ENCODE measurements around the gene HDAC8.
"Not testable (repeated sequence)": the region's sequence is repeated elsewhere in the genome, so short reads cannot be mapped to it uniquely, and the experiment has no call there.

HDAC8 gene

DNA sequence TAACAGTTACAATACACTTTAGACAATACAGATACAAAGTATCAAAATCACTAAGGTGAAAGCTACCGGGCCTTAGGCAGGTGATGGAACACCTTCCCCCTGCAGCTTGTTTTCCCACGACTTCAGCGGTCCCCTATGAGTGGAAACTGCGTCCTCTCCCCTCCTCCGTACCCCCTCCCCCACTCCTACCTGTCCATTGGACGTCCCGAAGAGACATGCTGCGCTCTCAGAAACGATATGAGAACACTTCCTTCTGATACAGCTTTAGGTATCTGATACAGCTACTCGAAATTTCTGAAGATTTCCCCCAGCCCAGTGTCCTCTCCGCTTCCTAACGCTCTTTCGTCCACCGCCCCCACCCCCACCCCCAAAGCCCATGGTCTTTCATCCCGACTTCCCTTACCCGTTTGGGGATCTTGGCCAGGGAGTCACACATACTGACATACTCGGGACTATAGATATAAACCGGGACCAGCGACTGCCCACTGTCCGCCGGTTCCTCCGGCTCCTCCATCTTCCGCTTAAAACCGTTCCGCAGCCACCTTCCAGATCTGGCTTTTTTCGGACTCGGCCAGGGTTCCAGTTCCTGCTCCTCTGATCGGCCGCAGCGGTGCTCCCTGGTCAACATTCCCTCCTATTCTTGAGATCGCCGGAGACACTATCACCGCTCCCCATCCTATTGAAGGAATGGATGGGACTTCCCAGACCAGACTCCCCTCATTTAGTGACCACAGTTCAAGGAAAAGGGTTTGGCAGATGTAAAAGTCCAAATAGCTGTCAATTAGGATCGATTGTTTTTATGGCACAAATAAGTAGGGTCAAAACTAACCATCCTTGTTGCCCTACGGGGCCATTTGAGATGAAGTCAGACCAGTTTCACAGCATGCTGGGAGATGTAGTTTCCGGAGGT lies at the start of gene HDAC8:
Gene HDAC8, minus strand, starts transcription at position 596 of the 910 bp plus-strand sequence. Its CDS starts 82 bp downstream, at position 514.
- peak; percentile 72 for DNase-seq

DNA sequence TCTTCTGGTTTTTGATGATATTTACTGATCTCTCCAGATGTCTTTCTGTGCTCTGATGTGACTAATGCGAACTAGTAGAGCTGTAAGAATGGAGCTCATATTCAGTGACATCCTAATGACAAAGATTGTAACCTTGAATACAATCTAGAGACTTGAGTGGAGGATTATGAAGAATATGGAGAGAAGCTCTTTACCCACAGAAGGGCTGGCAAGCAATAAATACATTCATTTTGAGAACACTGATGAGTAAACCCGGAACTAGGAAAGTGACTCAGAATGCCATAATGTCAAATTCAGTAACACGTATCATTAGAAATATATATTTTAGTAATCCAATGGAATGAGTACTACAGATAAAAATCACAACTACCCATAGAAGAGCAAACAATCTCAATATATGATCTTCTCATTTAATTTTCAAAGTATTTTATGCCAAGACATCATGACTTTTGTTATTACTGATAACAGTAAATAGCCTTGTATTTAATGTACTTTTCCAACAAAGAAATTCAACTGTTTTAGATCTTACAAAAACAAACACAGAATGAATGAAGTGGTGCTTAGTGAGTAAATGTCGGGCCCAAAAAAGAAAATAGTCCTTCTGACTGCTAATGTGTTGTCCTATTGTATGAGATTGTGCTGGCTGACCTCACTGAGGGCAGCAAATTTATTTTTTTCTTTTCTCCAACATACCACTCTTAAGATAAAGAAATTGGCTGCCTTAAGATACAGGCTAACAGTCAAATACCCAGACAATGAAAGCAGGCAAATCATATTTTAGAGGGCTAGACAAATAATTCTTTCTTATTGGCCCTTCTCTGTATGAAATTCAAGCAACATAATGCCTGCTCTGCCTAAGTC lies 49.2 kb upstream of the HDAC8 start:
- no peak for DNase-seq

DNA sequence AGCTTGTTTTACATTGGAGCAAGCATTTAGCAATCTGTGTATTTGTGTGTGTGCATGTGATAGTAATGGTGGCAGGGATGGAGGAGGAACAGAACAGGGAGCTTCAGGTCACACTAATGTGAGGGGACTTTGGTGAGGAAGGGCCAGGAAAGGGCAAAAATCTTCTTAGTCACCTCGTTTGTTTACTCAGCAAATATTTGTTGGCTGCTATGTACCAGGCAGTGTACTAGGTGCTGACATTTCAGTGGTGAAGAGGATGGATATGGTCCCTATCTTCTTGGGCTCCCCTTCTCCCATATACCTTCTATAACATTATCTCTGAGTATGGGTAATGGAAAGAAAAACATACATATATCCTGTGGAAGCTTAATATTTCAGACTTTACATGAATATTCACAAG lies 48.5 kb upstream of the HDAC8 start:
- no peak for DNase-seq

DNA sequence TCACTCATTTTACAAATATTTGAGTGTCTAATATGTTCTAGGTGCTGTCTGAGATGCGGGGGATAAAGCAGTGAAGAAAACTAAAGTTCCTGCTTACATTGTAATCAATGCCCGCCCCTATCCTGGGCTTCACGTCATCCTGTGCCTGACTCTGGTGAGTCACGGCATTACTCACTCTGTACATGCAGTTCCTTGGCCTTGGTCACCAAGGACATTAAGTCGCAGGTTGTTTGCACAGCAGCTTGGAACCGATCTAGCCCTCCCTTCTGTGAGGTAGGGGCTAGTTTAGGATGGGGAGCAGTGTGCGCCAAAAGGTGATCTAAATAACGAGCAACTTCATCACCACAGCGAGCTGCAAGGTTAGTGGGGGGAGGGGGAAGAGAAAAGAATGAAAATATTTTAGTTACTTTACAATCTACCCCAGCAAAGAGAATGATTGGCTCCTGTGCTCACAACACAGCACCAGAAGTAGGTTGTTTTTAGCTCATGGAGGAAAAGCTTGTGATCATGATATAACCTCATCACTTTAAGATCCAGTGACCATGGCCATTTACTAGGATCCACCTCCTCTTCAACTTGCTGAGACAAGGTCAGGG lies 48.0 kb upstream of the HDAC8 start:
- DNase-seq, result peak; percentile 1

DNA sequence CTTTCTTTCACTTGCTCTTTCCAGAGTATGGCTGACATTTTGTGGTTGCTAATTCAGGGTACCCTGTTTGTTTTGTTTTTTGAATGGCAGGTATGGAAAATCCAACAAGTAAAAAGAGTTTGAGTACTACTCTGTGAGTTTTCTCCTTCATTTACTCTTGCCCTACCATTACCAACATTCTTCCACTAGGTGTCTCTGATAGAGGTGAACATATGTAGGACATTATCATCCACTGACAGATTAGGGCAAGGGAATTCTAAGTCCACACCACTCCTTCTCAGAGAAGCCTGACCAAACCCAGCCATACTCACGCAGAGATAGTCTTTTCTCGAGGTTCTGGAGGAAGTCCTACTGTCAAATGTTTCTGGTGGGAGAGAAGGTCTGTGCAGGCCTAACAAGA lies 36.7 kb upstream of the HDAC8 start:
- no peak for DNase-seq

DNA sequence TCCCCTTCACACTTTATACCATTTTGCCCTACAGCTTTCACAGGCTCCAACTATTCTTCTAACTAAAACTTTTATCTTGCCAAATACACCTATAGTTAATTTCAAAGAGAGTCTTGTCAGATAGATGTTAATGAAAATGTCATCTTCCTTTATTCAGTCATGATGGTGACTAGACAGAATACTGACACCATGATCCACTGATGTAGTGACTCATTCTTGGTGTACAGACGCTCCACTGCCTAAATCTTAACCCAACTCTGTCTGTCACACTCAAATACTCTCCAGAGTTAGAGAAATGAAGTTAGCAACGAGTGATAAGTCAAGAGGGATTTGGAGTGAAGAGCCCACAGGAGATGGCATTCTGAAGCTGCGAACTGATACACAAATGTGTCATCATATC lies 32.1 kb upstream of the HDAC8 start:
- no peak for DNase-seq

DNA sequence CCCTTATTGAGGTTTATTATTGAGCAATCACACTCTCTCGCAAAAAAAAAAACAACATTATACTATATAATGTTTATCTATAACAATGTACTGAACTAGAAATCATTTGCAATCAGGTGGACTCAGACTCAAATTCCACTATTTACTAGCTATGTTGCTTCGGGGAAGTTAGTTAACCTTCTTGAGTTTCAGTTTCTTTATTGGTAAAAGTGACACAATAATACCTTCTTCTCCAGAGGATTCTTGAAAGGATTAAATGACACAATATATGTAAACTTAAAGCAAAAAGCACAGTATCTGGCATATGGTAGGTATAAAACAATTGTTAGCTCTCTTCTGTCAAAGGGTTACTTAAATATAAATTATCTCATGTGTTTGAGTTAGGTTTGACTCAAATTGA lies 31.5 kb upstream of the HDAC8 start:
- no peak for DNase-seq

DNA sequence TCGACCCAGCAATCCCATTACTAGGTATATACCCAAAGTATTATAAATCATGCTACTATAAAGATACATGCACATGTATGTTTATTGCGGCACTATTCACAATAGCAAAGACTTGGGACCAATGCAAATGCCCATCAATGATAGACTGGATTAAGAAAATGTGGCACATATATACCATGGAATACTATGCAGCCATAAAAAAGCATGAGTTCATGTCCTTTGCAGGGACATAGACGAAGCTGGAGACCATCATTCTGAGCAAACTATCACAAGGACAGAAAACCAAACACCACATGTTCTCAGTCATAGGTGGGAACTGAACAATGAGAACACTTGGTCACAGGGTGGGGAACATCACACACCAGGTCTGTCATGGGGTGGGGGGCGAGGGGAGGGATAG lies 18.4 kb upstream of the HDAC8 start:
- not testable (repeated sequence) for DNase-seq

DNA sequence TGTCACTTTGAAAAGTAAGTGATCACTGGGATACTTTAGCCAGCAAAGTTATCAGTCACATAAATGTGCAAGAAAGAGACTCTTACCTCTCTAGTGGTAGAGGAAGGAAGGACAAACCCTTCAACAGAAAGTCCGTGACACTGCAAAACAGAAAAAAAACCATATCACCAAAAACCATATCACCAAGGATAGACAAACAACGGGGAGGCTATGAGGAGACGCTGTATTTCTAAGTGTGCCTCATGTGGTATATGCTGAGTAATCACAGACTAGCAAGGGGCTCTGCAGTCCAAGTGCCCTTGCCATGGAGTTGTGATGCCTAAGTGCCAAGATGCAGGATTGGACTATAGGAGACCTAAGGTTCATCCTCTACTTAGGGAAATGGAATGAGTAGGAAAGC lies 11.5 kb upstream of the HDAC8 start:
- no peak for DNase-seq

DNA sequence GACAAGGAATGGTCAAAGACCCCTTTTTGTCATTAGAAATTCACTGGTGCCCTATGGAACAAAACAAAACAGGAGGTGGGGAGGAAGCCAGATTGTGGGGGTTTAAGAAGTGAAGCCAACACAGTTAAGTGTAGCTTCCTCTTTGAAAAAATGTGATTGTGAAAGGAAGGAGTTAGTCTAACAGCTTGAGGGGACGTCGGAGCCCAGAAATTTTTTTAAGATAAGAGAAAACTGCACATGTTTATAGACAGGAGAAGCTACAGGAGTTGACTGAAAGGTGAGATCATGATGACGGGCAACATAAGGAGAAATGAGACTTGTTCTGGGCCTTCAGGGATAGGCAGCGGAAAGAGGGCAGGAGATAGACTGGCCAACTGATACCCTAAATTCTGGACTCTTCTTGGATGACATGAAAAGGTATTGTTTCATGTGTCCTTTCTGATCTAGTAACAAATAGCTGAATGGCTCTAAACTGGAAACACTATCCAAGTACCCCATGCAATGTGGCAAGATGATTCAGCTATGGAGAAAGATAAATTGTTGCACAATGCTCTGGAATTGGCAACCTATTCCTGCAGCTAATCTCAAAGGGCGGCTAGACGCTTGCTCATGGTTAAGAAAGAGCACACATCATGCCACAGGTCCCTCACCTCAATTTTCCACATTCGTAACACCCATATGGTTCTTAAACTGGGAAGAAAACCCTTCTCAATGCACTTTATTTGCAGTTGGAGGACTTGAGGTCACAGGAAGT lies 3.7 kb upstream of the HDAC8 start:
- no peak for DNase-seq

DNA sequence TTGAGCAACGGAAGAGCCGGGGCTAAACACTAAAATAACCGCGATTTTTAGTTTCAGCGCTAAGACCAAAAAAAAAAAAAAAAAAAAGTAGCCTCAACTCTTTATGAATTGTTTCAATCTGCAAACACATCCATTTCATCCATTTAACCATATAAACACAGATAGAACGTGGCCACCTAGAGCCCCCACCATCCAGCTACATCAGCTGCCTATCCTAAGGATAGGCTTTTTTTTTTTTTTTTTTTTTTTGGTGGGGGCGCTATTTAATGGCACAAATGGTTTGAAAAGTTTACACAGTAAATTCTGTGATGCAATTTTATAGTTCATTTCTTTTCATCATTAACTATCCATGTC lies 492 bp upstream of the HDAC8 start:
- DNase-seq, result no peak

DNA sequence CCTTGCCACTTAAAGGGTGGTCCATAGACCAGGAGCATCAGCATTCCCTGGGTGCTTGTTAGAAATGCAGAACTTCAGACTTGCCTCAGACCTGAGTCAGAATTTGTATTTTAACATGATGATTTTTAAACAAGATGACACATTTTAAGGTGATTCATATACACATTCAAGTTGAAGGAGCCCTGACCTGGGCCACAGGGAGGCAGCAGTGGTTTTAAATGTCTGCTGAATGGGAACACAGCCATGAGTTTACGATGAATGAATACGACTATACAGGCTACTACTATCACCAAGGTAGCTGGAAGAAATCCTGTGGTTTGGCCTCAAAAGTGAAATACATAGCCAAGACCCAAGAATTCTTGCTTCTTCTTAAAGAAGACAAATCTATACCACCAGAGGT lies 2.9 kb downstream of the HDAC8 start:
- DNase-seq, result no peak

DNA sequence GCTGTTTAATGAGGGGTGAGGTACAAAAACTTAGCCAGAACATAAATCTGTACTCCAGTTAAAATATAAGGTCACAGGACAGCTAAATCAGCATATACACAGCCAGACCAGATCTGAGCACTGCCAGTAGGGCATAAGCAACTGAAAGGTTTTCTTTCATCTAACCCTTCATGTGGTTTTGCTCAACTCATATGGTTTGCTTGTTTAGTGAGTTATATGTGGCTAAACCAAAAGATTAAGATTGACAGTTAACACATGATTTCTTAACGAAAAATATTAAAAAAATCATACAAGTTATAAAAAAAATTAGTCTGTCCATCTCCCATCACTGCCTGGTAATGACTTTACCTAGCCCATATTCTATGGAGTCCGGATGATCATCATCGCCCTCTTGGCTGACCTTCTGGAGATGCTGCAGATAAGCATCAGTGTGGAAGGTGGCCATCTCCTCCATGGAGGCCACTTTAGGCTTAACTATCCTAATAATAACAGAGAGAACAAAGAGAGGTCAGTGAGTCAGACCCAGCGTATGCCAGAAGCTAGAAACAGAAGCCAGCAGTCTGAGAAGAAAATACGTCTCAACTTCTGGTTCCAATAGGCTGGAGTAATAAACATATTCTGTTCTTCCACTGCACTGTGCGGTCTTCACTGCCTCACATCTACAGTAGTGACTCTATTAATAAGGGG lies 4.1 kb downstream of the HDAC8 start:
- DNase-seq, result no peak

DNA sequence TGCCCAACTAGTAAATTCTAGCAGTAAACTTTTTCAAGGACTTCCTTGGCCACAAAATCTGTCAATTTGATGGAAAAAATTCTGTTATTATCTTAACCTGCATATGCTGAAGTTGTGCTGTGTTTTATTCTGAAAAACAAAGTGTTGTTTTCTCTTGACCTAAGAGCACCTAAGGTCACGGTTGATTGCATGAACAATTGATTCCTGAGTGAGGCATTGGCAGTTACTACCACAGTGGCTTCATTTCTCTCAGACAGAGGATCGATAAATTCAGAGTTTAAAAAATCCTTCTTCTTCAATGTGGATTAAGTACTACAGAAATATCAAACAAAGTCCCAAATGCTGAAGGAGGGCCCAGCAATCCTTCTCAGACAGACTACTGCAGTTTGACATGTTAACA lies 6.2 kb downstream of the HDAC8 start:
- DNase-seq, result no peak

DNA sequence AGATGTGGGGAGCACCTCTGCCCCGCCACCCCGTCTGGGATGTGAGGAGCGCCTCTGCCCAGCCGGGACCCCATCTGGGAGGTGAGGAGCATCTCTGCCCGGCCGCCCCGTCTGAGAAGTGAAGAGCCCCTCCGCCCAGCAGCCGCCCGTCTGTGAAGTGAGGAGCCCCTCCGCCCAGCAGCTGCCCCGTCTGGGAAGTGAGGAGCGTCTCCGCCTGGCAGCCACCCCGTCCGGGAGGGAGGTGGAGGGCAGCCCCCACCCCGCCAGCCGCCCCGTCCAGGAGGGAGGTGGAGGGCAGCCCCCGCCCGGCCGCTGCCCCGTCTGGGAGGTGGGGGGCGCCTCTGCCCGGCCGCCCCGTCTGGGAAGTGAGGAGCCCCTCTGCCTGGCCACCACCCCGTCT lies 13.0 kb downstream of the HDAC8 start:
- DNase-seq, result not testable (repeated sequence)

DNA sequence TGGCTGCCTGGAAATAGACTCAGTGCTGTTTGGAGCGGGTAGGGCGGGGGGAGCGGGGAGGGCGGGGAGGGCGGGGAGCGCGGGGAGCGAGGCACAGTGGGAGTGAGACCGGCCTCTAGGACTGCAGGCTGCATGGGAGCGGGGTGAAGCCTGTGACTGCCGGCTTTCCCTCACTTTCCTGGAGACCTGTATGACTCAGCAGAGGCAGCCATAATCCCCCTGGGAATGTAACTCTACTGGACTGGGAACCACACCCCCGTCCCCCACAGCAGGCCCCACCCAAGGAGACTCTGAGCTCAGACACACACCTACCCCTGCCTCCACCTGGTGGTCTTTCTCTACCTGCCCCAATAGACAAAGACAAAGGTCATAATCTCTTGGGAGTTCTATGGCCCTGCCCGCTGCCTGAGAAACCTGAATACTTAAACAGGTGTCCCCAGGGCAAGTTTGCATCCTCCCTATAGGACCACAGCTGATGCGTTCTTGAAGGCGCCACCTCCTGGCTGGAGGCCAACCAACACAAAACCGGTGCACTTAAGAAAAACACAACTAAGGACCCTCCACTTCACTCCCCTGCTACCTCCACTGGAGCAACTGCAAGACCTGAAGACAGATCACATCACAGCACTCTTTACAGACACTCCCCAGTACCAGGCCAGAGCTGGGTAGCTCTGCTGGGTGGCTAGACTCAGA lies 18.0 kb downstream of the HDAC8 start:
- no peak for DNase-seq

DNA sequence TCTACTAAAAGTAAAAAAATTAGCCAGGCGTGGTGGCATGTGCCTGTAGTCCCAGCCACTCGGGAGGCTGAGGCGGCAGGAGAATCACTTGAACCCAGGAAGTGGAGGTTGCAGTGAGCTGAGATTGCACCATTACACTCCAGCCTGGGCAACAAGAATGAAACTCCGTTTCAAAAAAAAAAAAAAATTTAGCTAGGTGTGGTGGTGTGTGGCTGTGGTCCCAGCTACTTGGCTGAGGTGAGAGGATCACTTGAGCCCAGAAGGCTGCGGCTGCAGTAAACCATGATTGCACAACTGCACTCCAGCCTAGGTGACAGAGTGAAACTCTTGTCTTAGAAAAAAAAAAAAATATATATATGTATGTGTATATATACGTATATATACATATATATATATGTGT lies 20.2 kb downstream of the HDAC8 start:
- not testable (repeated sequence) for DNase-seq

DNA sequence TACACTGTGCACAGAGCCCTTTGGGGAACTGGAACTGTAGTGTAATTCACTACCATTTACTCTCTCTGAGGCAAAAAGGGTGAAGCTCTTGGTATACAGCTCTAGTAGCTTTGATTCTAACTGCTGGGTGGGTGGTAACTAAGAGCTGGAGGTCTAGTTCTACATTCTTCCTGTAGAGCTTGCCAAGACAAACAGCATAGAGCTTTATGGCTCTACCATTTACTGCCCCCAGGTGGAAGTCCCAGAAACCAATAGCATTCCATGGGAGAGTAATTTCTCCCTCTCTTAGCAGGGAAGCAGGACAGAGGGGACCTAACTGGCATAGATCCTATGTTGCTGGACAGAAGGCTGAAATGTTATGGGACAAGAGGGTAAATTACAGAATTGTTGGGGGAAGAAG lies 26.7 kb downstream of the HDAC8 start:
- no peak for DNase-seq

DNA sequence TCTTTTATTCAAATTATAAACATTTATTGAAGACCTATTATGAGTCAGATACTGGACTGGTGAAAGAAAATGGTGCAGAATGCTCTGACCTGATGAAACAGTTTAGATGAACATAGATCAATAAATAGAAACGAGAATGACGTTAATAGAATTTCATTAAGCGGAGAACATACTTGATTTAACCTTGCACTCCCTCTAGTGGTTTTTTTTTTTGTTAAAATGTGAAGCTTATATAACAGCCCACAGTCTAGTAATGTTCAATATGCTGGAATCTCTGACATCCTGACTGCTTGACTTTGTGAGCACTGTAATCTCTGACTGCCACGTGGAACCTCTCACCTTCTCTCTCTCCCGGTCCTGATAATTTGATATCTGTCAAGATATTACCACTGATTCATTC lies 32.3 kb downstream of the HDAC8 start:
- no peak for DNase-seq

DNA sequence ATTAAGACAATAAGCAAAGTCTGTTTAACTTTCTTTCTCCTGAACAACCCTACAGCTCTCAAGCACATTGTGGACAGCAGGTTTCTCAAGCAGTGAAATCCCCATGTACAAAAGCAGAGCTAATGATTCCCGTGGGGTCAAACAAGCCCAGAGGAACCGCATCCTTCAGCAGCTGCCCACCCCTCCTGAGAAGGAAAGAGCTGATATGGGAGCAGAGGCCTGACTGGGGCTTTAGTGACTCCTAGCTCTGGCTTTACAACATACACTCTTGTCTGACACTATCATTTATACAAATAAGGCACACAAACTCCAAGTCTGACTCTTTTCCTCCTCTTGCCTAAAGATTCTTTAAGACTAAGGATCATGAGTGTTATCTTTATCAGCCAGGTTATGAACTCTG lies 32.8 kb downstream of the HDAC8 start:
- DNase-seq, result no peak

DNA sequence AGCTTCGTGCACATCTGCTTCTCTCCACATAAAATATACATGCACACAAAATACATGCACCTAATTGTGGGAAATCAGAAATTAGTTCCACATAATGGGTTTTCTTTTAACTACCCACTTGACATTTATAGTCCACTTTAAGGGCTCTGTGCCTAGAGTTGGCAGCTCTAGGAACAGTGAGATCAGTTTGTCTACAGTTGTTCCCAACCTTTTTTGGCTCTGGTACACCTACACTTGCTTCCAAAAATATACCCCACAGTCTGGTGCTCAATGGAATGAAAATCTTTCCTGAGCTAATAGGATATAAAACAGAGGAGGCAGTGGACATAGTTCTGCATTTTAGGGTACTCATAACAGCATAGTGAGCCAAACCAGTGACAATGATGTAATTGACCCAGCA lies 36.1 kb downstream of the HDAC8 start:
- no peak for DNase-seq

DNA sequence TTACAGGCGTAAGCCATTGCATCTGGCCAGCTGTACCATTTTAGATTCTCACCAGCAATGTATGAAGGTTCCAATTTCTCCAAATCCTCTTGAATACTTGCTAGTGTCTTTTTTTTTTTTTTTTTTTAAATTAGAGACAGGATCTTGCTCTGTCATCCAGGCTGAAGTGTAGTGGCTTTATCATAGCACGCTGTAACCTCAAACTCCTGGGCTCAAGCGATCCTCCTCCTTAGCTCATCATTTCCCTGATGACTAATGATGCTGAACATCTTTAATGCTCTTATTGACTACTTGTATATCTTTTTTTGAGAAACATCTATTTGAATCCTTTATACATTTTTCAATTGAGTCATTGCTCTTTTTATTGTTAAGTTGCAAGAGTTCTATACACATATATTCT lies 40.3 kb downstream of the HDAC8 start:
- DNase-seq, result no peak
